Gastroesophageal sphincter (tissue), 4 donors: ENCODE measurements around the gene MAGED4. TPM values are rescaled to one million over a fixed set of nuclear protein-coding genes. Genes with fewer than 3 reads are reported as not detected.

Experiments used
- ATAC-seq: fragments of 150-250 bp; one replicate; pipeline ENCODE4 v1.9.1; 2016; ENCODE audit warnings: mild to moderate bottlenecking, moderate library complexity
- H3K27ac ChIP-seq, 4 donors: fragments of 200-600 bp; sonication (generic) in 3 of 4; 1 replicate in 3 of 4; 2 replicates in 1 of 4; pipeline ENCODE4 v1.5.1; 2016 to 2019
- H3K27me3 ChIP-seq: fragments of 200-600 bp; sonication (generic); one replicate; pipeline ENCODE4 v1.5.1; 2019
- H3K36me3 ChIP-seq, 2 donors: fragments of 200-600 bp; sonication (generic); one replicate each; pipeline ENCODE4 v1.5.1; 2019; ENCODE audit warnings: control low read depth in 1 of 2
- H3K4me1 ChIP-seq, 3 donors: fragments of 200-600 bp; sonication (generic); 1 replicate in 2 of 3; 2 replicates in 1 of 3; pipeline ENCODE4 v1.5.1; 2016 to 2019; ENCODE audit warnings: control low read depth in 2 of 3
- H3K4me3 ChIP-seq, 2 donors: fragments of 200-600 bp; sonication (generic); one replicate each; pipeline ENCODE4 v1.5.1; 2019; ENCODE audit warnings: mild to moderate bottlenecking in 1 of 2, moderate library complexity in 1 of 2
- H3K9me3 ChIP-seq, 3 donors: fragments of 200-600 bp; sonication (generic); one replicate each; pipeline ENCODE4 v1.5.1; 2017 to 2019; ENCODE audit warnings: control low read depth in 2 of 3
- EP300 ChIP-seq: sonication (generic); formaldehyde crosslinking; IDR thresholded peaks from one replicate; pipeline ENCODE4 v1.6.1; 2017; ENCODE audit warnings: antibody characterized with exemption, mild to moderate bottlenecking
- POLR2A ChIP-seq, 2 donors: fragments of 450-650 bp; IDR thresholded peaks; one replicate each; pipeline ENCODE4 v1.6.1; 2017; ENCODE audit warnings: antibody characterized with exemption in 2 of 2, mild to moderate bottlenecking in 2 of 2, moderate library complexity in 1 of 2
- POLR2AphosphoS5 ChIP-seq: sonication (generic); formaldehyde crosslinking; IDR thresholded peaks from one replicate; pipeline ENCODE4 v1.6.1; 2017; ENCODE audit warnings: antibody characterized with exemption
- WGBS, 2 donors: methylation state at CpG; one replicate each; pipeline ENCODE4 v1.1.5; 2018; ENCODE audit warnings: low coverage in 1 of 2; 5-methylcytosine and 5-hydroxymethylcytosine counted together
- small RNA-seq, 4 donors: library from RNA; depleted of rRNA; stranded (forward); fragments of <200 nt; gene quantifications; one replicate each; pipeline ENCODE3, GENCODE V24; 2016
- total RNA-seq, 4 donors: library from RNA; depleted of rRNA; stranded (reverse); fragments of >200 nt; gene quantifications; one replicate each; pipeline ENCODE4 v1.1.0, GENCODE V29; 2016
- TF ChIP-seq, protein P1 (sequence below), 4 experiments: fragments of 200-600 bp in 2 of 4; fragments of 450-650 bp in 2 of 4; sonication (generic) in 1 of 4; IDR thresholded peaks; one replicate each; pipeline ENCODE4 v1.5.1; 2017 to 2019; ENCODE audit warnings: antibody characterized with exemption in 4 of 4, mild to moderate bottlenecking in 2 of 4, moderate library complexity in 2 of 4

Gene MAGED4
- total RNA-seq, 4 donors from 2014 or later: 0.35 to 4.4 (median 0.72) TPM

DNA sequence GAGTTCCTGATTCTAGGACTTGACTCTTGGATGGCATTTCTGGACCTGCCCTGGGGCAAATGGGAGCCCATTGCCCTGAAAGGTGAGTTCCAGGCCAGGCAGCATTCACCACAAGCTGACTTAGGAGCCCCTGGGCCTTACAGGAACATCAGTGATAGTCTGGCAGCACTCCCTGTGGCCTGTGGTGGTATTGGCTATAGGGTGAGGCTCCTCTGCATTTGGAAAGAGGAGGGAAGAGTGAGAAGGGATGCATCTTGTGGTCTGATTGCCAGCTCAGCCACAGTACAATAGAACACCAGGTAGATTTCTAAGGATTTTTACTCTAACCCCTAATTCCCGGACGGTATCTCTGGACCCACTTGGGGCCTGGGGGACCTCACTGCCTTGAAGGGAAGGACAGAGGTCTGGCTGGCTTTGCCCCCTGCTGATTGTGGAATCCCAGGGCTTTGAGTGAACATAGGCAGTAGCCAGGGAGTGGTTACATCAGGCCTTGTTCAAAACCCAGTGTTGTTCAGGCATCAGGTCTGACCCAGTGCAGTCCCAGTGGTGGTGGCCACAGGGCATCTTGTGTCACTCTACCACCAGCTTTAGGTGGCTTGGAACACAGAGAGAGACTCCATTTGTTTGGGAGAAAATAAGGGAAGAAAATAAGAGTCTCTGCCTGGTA lies 32.9 kb downstream of the MAGED4 start:
- Histone ChIP-seq H3K4me3 (no peak overlapping the region), H3K27ac (no peak overlapping the region), H3K4me1 (no peaks in the 10 kb centered on the region), H3K36me3 (no peaks in the 10 kb centered on the region), H3K9me3 (no peaks in the 10 kb centered on the region), H3K27me3 (no peaks in the 10 kb centered on the region)
- no peak for ATAC-seq
- TF ChIP-seq, protein P1, sequence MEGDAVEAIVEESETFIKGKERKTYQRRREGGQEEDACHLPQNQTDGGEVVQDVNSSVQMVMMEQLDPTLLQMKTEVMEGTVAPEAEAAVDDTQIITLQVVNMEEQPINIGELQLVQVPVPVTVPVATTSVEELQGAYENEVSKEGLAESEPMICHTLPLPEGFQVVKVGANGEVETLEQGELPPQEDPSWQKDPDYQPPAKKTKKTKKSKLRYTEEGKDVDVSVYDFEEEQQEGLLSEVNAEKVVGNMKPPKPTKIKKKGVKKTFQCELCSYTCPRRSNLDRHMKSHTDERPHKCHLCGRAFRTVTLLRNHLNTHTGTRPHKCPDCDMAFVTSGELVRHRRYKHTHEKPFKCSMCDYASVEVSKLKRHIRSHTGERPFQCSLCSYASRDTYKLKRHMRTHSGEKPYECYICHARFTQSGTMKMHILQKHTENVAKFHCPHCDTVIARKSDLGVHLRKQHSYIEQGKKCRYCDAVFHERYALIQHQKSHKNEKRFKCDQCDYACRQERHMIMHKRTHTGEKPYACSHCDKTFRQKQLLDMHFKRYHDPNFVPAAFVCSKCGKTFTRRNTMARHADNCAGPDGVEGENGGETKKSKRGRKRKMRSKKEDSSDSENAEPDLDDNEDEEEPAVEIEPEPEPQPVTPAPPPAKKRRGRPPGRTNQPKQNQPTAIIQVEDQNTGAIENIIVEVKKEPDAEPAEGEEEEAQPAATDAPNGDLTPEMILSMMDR (IDR thresholded peaks at IDR 0.05): no peak
- no peak for TF ChIP-seq POLR2AphosphoS5
- no peak for TF ChIP-seq POLR2A (IDR thresholded peaks at IDR 0.05)
- no peak for TF ChIP-seq EP300
- 75% methylated on average over 2 of the region's 2 CpGs; no CpG with 5 or more reads in 1 of the 2 donors for WGBS, 2 donors

DNA sequence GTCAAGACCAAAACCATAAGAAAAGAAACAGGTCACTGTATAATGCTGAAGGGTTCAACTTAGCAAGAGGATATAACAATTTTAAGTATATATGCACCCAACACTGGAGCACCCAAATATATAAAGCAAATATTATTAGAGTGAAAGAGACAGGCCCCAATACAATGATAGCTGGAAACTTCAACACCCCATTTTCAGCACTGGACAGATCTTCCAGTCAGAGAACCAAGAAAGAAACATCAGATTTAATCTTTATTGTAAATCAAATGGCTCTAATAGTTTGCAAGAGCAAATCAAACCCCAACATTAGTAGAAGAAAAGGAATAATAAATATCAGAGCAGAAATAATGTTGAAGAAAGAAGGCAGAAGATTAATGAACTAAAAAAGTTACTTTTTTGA lies 36.2 kb downstream of the MAGED4 start:
- ATAC-seq: no peak
- Histone ChIP-seq H3K36me3 (no peaks in the 10 kb centered on the region), H3K4me1 (no peaks in the 10 kb centered on the region), H3K4me3 (no peak overlapping the region), H3K9me3 (no peaks in the 10 kb centered on the region), H3K27me3 (no peaks in the 10 kb centered on the region), H3K27ac (no peak overlapping the region)
- TF ChIP-seq POLR2A (IDR thresholded peaks at IDR 0.05): no peak
- no peak for TF ChIP-seq EP300
- TF ChIP-seq, protein P1 (IDR thresholded peaks at IDR 0.05): no peak
- no peak for TF ChIP-seq POLR2AphosphoS5

Small RNAs within 50 kb of the gene (small RNA-seq; reads per million reads assigned to genes)
- gene SNORA11D: 0 reads per million in 4 donors

Other genes with a start within 250 kb of the MAGED4 start
- 1 to 10 TPM; 2.2 to 8.4 (median 7.2) TPM for gene MAGED4B, start 115.7 kb upstream of the MAGED4 start, total RNA-seq
- not detected for gene XAGE2, start 184.1 kb downstream of the MAGED4 start, total RNA-seq